ENCODE results near the gene COG5. TPM values are rescaled to one million over a fixed set of nuclear protein-coding genes. Genes with fewer than 3 reads are reported as not detected.

Gene COG5
- total and polyA plus RNA-seq, 10 of the 15 experiments (the other 5 are each of a cell fraction or from before 2014, with no cell fraction given) = 5.5 to 27.9 (median 15.6) TPM

DNA sequence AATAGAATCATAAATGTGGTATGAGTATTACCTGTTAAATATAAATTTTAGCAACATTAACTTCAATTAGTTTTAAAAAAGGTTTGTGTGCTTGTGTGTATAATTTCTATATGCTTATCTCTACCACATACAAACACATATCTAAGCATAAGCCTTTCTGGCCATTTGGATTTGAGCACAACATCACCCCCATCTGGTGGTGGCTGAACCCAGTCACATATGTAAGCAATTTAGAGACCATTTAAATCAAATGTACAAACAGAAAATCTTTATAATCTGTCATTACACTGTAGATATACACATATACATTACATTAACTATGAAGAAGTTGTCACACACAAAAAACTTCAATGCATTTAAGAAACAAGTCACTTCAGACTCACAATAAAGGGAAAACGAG, 62.1 kb downstream of the COG5 start:
- Histone ChIP-seq H3K27ac (ENCODE audit: control insufficient read depth, insufficient read depth) (no peak overlapping the region), H3K9me3 (replicated peaks; ENCODE audit: control insufficient read depth, insufficient read depth, low read length) (no peaks in the 10 kb centered on the region), H3K27me3 (replicated peaks in 1 of 2; ENCODE audit: control insufficient read depth in 2 of 2, insufficient read depth in 2 of 2, low read length in 1 of 2) (no peaks in the 10 kb centered on the region), H3K4me2 (ENCODE audit: control insufficient read depth, insufficient read depth) (no peak overlapping the region), H2AFZ (ENCODE audit: control insufficient read depth, low read depth, low read length) (no peak overlapping the region), H3K9ac (ENCODE audit: control insufficient read depth, insufficient read depth, low read length) (no peak overlapping the region), H4K20me1 (ENCODE audit: control insufficient read depth, insufficient read depth) (no peaks in the 10 kb centered on the region), H3K4me3 (no peak overlapping the region), H3K79me2 (ENCODE audit: control insufficient read depth, insufficient read depth, low read length) (no peaks in the 10 kb centered on the region), H3K36me3 (ENCODE audit: control insufficient read depth in 2 of 2, insufficient read depth in 2 of 2, low read length in 1 of 2) (peaks cover 0 to 6% of the 10 kb centered on the region in 2 experiments; a peak in 2 of 4 replicates), H3K4me1 (ENCODE audit: control insufficient read depth, insufficient read depth, low read length) (no peaks in the 10 kb centered on the region)
- ChIA-PET POLR2A (interaction anchor here (0.7 kb wide), 1 partner anchor 333 kb away, joined by 5 read pairs; the partner anchor contains the start of gene HBP1), CTCF (interaction anchor here (0.5 to 2.6 kb wide), 27 partner anchors 9 to 709 kb away, joined by 3 to 30 read pairs (median 4); partner anchors contain the start of gene HBP1), SMC1A (ENCODE audit: uncharacterized antibody, unreplicated experiment) (interaction anchor here (0.9 to 2.4 kb wide), 15 partner anchors 12 to 709 kb away, joined by 3 to 21 read pairs (median 5); no protein-coding TSS in a partner anchor), RAD21 (ENCODE audit: unreplicated experiment) (interaction anchor here (0.8 to 2.3 kb wide), 11 partner anchors 37 to 354 kb away, joined by 3 to 8 read pairs (median 6); no protein-coding TSS in a partner anchor)
- FAIRE-seq = no peak
- TF ChIP-seq FOXK2 (IDR thresholded peaks at IDR 0.05) (no peak), SMC3 (IDR thresholded peaks at IDR 0.05; ENCODE audit: borderline replicate concordance, low read length) (peak; percentile 48; the same call in 1 of the 2 replicates), POLR2AphosphoS2 (IDR thresholded peaks at IDR 0.05; ENCODE audit: low read depth, low read length) (no peak), NFXL1 (IDR thresholded peaks at IDR 0.05; ENCODE audit: borderline replicate concordance) (no peak), RAD21 (IDR thresholded peaks at IDR 0.05; ENCODE audit: insufficient read depth, low read depth, low read length) (peak; percentile 71)
- TF ChIP-seq, protein P1, sequence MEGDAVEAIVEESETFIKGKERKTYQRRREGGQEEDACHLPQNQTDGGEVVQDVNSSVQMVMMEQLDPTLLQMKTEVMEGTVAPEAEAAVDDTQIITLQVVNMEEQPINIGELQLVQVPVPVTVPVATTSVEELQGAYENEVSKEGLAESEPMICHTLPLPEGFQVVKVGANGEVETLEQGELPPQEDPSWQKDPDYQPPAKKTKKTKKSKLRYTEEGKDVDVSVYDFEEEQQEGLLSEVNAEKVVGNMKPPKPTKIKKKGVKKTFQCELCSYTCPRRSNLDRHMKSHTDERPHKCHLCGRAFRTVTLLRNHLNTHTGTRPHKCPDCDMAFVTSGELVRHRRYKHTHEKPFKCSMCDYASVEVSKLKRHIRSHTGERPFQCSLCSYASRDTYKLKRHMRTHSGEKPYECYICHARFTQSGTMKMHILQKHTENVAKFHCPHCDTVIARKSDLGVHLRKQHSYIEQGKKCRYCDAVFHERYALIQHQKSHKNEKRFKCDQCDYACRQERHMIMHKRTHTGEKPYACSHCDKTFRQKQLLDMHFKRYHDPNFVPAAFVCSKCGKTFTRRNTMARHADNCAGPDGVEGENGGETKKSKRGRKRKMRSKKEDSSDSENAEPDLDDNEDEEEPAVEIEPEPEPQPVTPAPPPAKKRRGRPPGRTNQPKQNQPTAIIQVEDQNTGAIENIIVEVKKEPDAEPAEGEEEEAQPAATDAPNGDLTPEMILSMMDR (IDR thresholded peaks at IDR 0.05 in 2 of 3, conservative IDR thresholded peaks at IDR 0.05 in 1 of 3; ENCODE audit: control insufficient read depth in 2 of 3, extremely low read depth in 1 of 3, insufficient read depth in 1 of 3, low read depth in 3 of 3, low read length in 3 of 3) = peak; percentile 36 to 62 (median 49); a peak in 4 of 6 replicates
- TF ChIP-seq, protein P2, sequence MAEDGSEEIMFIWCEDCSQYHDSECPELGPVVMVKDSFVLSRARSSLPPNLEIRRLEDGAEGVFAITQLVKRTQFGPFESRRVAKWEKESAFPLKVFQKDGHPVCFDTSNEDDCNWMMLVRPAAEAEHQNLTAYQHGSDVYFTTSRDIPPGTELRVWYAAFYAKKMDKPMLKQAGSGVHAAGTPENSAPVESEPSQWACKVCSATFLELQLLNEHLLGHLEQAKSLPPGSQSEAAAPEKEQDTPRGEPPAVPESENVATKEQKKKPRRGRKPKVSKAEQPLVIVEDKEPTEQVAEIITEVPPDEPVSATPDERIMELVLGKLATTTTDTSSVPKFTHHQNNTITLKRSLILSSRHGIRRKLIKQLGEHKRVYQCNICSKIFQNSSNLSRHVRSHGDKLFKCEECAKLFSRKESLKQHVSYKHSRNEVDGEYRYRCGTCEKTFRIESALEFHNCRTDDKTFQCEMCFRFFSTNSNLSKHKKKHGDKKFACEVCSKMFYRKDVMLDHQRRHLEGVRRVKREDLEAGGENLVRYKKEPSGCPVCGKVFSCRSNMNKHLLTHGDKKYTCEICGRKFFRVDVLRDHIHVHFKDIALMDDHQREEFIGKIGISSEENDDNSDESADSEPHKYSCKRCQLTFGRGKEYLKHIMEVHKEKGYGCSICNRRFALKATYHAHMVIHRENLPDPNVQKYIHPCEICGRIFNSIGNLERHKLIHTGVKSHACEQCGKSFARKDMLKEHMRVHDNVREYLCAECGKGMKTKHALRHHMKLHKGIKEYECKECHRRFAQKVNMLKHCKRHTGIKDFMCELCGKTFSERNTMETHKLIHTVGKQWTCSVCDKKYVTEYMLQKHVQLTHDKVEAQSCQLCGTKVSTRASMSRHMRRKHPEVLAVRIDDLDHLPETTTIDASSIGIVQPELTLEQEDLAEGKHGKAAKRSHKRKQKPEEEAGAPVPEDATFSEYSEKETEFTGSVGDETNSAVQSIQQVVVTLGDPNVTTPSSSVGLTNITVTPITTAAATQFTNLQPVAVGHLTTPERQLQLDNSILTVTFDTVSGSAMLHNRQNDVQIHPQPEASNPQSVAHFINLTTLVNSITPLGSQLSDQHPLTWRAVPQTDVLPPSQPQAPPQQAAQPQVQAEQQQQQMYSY (CRISPR knock-in tag; IDR thresholded peaks at IDR 0.05) = no peak
- TF ChIP-seq, protein P3, sequence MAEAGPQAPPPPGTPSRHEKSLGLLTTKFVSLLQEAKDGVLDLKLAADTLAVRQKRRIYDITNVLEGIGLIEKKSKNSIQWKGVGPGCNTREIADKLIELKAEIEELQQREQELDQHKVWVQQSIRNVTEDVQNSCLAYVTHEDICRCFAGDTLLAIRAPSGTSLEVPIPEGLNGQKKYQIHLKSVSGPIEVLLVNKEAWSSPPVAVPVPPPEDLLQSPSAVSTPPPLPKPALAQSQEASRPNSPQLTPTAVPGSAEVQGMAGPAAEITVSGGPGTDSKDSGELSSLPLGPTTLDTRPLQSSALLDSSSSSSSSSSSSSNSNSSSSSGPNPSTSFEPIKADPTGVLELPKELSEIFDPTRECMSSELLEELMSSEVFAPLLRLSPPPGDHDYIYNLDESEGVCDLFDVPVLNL (IDR thresholded peaks at IDR 0.05; ENCODE audit: low read depth, low read length) = no peak
- TF ChIP-seq, protein P4, sequence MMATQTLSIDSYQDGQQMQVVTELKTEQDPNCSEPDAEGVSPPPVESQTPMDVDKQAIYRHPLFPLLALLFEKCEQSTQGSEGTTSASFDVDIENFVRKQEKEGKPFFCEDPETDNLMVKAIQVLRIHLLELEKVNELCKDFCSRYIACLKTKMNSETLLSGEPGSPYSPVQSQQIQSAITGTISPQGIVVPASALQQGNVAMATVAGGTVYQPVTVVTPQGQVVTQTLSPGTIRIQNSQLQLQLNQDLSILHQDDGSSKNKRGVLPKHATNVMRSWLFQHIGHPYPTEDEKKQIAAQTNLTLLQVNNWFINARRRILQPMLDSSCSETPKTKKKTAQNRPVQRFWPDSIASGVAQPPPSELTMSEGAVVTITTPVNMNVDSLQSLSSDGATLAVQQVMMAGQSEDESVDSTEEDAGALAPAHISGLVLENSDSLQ (IDR thresholded peaks at IDR 0.05) = no peak
- in situ Hi-C loops (cut with MboI) = no loop called here
- intact Hi-C loops (cut with micrococcal nuclease; ENCODE audit: unreplicated experiment) = loop anchor here (1.0 to 5.0 kb wide), 2 partner anchors 299 to 354 kb away; no protein-coding TSS in a partner anchor
- peak; percentile 76 for ATAC-seq
- no TSS peak for BruUV-seq (replicated peaks)
- 97% methylated on average over 1 of the region's 1 CpG for WGBS (ENCODE audit: insufficient coverage, insufficient replicate concordance, low lambda C conversion rate, missing lambda C conversion rate)
- DNase-seq (ENCODE audit: low read depth, low spot score) = no peak
